HepG2 (cell line): ENCODE measurements around the gene PIGC. TPM values are rescaled to one million over a fixed set of nuclear protein-coding genes. Genes with fewer than 3 reads are reported as not detected.
A peak's percentile ranks its signal among the peaks of the same experiment; 100 is the strongest.

ENCODE experiments used
- ASH2L ChIP-seq: fragments of 300-600, 200-600 bp; sonication (generic); IDR thresholded peaks from 2 replicates; pipeline ENCODE4 v1.7.0; 2017; ENCODE audit warnings: low read depth, mild to moderate bottlenecking, moderate library complexity, mixed read lengths, low read length; ENCODE audit not compliant: insufficient read length
- CCAR2 ChIP-seq: fragments of 200-400 bp; formaldehyde crosslinking; optimal IDR thresholded peaks from 2 replicates; pipeline ENCODE3; 2018; ENCODE audit warnings: low read depth, mild to moderate bottlenecking, low read length, moderate library complexity
- GATA4 ChIP-seq: sonication (generic); IDR thresholded peaks from 2 replicates; pipeline ENCODE4 v1.6.1; 2016; ENCODE audit warnings: antibody characterized with exemption, low read depth, borderline replicate concordance
- KLF6 ChIP-seq: IDR thresholded peaks from 2 replicates; pipeline ENCODE4 v1.8.0; 2016; ENCODE audit warnings: missing biosample characterization, missing genetic modification reagents
- MTF2 ChIP-seq: sonication (generic); formaldehyde crosslinking; IDR thresholded peaks from 2 replicates; pipeline ENCODE4 v1.5.0; 2020; ENCODE audit warnings: missing genetic modification reagents, borderline replicate concordance
- RFXAP ChIP-seq: sonication (generic); formaldehyde crosslinking; IDR thresholded peaks from 2 replicates; pipeline ENCODE4 v1.4.0; 2020; ENCODE audit warnings: missing genetic modification reagents, borderline replicate concordance
- TFDP1 ChIP-seq: IDR thresholded peaks from 2 replicates; pipeline ENCODE4 v1.6.1; 2016; ENCODE audit warnings: missing compliant biosample characterization, missing genetic modification reagents, borderline replicate concordance
- TOPORS ChIP-seq: sonication (generic); formaldehyde crosslinking; IDR thresholded peaks from 2 replicates; pipeline ENCODE4 v1.8.0; 2023; ENCODE audit warnings: mild to moderate bottlenecking, missing genetic modification reagents
- ZFAT ChIP-seq: sonication (generic); formaldehyde crosslinking; conservative IDR thresholded peaks from 2 replicates; pipeline ENCODE4 v1.8.1; 2023; ENCODE audit warnings: missing genetic modification reagents, inconsistent platforms
- ZFY ChIP-seq: sonication (generic); formaldehyde crosslinking; IDR thresholded peaks from 2 replicates; pipeline ENCODE4 v1.4.0; 2020; ENCODE audit warnings: missing genetic modification reagents
- ZNF30 ChIP-seq: sonication (generic); formaldehyde crosslinking; IDR thresholded peaks from 2 replicates; pipeline ENCODE4 v1.5.0; 2020; ENCODE audit warnings: mild to moderate bottlenecking, missing genetic modification reagents
- ZNF552 ChIP-seq: sonication (generic); formaldehyde crosslinking; IDR thresholded peaks from 2 replicates; pipeline ENCODE4 v1.9.0; 2022; ENCODE audit warnings: missing genetic modification reagents, mild to moderate bottlenecking, borderline replicate concordance
- ZNF773 ChIP-seq: sonication (generic); formaldehyde crosslinking; IDR thresholded peaks from 2 replicates; pipeline ENCODE4 v1.4.0; 2020; ENCODE audit warnings: missing genetic modification reagents, borderline replicate concordance
- polyA plus RNA-seq, 8 experiments: library from polyadenylated mRNA; depleted of rRNA in 3 of 8; stranded (reverse) in 7 of 8; unstranded in 1 of 8; fragments of >200 nt; fragmentation: Illumina TruSeq in 4 of 8; extraction: Trizol in 4 of 8; gene quantifications; 2 replicates each; pipeline versions ENCODE4 v1.2.1 to v1.2.3, GENCODE V29; 2011 to 2016; ENCODE audit warnings: low read depth in 4 of 8, missing spikeins in 1 of 8, mixed read lengths in 1 of 8; ENCODE audit not compliant: insufficient read depth in 1 of 8
- total RNA-seq, 5 experiments: library from RNA; depleted of rRNA; stranded (reverse); fragments of >200 nt; fragmentation: Illumina TruSeq; extraction: Trizol; gene quantifications; 2 replicates each; pipeline ENCODE4 v1.2.3, GENCODE V29; 2016; ENCODE audit warnings: low read depth in 1 of 5
- TF ChIP-seq, protein P1 (sequence below): IDR thresholded peaks from 2 replicates; pipeline ENCODE4 v1.6.1; 2016; ENCODE audit warnings: missing biosample characterization, missing genetic modification reagents, low read depth
- TF ChIP-seq, protein P2 (sequence below): sonication (generic); formaldehyde crosslinking; IDR thresholded peaks from 2 replicates; pipeline ENCODE4 v1.9.0; 2021; ENCODE audit warnings: mild to moderate bottlenecking, missing genetic modification reagents
- TF ChIP-seq, protein P3 (sequence below): sonication (generic); formaldehyde crosslinking; IDR thresholded peaks from 2 replicates; pipeline ENCODE4 v1.8.0; 2022; ENCODE audit warnings: low read depth, missing genetic modification reagents

The PIGC gene
- total and polyA plus RNA-seq, 2 of the 13 experiments (the other 11 are each of a cell fraction or from before 2014, with no cell fraction given), result 26.7 to 29.5 TPM

DNA sequence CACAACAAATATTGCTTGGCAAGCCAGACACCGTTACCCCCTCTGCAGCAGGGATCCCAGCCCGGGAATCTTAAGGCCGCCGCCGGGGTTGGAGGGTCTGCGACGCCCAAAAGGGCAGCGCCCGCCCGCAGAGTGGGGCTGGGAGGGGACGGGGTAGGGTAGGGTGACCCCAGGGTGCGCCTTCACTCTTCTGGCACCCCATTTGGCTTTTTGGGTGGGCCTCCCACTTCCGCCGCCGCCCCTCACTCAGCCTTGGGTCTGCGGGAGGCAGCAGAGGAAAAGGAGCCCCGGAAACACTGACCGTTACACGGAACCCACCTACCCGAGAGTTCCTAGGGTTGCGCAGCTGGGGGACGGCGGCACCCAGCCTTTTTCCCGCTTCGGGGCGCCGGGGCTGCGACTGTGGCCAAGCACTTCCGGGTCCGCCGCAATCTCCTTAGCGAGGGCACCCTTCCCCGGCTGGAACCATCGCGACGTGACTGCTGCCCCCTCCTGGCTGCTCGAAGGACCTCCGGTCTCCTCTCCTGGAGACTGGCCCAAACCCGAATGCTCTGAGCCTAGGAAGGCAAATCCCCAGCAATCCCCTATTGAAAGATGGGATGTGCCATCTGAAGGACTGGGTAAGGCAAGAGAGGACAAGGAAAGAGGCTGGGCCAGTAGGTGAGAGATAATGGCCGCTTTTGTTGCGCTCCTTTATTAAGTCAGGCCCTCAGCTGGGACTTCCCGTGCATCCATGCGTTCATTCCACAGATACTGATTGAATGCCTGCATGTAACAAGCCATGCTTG lies at the start of gene PIGC (continued):
- TF ChIP-seq TOPORS (CRISPR knock-in tag), result 0 out of 2 replicates have a peak, but pooled peaks have one; percentile 56
- TF ChIP-seq ASH2L, result peak; percentile 85
- TF ChIP-seq MTF2 (CRISPR knock-in tag), result peak; percentile 90; the same call in 1 of the 2 replicates
- no peak for TF ChIP-seq ZNF30
- TF ChIP-seq ZNF552 (CRISPR knock-in tag), result no peak
- TF ChIP-seq, protein P1, sequence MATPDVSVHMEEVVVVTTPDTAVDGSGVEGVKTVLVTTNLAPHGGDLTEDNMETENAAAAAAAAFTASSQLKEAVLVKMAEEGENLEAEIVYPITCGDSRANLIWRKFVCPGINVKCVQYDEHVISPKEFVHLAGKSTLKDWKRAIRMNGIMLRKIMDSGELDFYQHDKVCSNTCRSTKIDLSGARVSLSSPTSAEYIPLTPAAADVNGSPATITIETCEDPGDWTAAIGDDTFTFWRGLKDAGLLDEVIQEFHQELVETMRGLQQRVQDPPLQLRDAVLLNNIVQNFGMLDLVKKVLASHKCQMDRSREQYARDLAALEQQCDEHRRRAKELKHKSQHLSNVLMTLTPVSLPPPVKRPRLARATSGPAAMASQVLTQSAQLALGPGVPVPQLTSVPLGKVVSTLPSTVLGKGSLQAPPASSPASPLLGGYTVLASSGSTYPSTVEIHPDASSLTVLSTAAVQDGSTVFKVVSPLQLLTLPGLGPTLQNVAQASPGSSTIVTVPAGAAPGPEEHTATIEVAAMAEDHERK, result no peak; the same call in 1 of the 2 replicates
- TF ChIP-seq, protein P2, sequence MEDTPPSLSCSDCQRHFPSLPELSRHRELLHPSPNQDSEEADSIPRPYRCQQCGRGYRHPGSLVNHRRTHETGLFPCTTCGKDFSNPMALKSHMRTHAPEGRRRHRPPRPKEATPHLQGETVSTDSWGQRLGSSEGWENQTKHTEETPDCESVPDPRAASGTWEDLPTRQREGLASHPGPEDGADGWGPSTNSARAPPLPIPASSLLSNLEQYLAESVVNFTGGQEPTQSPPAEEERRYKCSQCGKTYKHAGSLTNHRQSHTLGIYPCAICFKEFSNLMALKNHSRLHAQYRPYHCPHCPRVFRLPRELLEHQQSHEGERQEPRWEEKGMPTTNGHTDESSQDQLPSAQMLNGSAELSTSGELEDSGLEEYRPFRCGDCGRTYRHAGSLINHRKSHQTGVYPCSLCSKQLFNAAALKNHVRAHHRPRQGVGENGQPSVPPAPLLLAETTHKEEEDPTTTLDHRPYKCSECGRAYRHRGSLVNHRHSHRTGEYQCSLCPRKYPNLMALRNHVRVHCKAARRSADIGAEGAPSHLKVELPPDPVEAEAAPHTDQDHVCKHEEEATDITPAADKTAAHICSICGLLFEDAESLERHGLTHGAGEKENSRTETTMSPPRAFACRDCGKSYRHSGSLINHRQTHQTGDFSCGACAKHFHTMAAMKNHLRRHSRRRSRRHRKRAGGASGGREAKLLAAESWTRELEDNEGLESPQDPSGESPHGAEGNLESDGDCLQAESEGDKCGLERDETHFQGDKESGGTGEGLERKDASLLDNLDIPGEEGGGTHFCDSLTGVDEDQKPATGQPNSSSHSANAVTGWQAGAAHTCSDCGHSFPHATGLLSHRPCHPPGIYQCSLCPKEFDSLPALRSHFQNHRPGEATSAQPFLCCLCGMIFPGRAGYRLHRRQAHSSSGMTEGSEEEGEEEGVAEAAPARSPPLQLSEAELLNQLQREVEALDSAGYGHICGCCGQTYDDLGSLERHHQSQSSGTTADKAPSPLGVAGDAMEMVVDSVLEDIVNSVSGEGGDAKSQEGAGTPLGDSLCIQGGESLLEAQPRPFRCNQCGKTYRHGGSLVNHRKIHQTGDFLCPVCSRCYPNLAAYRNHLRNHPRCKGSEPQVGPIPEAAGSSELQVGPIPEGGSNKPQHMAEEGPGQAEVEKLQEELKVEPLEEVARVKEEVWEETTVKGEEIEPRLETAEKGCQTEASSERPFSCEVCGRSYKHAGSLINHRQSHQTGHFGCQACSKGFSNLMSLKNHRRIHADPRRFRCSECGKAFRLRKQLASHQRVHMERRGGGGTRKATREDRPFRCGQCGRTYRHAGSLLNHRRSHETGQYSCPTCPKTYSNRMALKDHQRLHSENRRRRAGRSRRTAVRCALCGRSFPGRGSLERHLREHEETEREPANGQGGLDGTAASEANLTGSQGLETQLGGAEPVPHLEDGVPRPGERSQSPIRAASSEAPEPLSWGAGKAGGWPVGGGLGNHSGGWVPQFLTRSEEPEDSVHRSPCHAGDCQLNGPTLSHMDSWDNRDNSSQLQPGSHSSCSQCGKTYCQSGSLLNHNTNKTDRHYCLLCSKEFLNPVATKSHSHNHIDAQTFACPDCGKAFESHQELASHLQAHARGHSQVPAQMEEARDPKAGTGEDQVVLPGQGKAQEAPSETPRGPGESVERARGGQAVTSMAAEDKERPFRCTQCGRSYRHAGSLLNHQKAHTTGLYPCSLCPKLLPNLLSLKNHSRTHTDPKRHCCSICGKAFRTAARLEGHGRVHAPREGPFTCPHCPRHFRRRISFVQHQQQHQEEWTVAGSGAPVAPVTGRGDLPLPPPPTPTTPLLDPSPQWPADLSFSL (CRISPR knock-in tag), result no peak
- TF ChIP-seq GATA4, result no peak
- TF ChIP-seq, protein P3, sequence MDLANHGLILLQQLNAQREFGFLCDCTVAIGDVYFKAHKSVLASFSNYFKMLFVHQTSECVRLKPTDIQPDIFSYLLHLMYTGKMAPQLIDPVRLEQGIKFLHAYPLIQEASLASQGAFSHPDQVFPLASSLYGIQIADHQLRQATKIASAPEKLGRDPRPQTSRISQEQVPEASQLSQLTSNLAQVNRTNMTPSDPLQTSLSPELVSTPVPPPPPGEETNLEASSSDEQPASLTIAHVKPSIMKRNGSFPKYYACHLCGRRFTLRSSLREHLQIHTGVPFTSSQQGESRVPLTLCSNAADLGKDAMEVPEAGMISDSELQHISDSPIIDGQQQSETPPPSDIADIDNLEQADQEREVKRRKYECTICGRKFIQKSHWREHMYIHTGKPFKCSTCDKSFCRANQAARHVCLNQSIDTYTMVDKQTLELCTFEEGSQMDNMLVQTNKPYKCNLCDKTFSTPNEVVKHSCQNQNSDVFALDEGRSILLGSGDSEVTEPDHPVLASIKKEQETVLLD (CRISPR knock-in tag), result no peak
- TF ChIP-seq TFDP1 (CRISPR knock-in tag), result peak; percentile 83; the same call in 1 of the 2 replicates
- TF ChIP-seq RFXAP, result peak; percentile 72; the same call in 1 of the 2 replicates
- peak; percentile 87 for TF ChIP-seq ZFY (CRISPR knock-in tag)
- peak; percentile 57; the same call in 1 of the 2 replicates for TF ChIP-seq KLF6 (CRISPR knock-in tag)
- no peak for TF ChIP-seq ZNF773 (CRISPR knock-in tag)
- TF ChIP-seq CCAR2, result no peak
- no peak for TF ChIP-seq ZFAT (CRISPR knock-in tag)
